Suprapubic skin (tissue), 4 donors: ENCODE measurements around the gene SPTBN5.
A peak's percentile ranks its signal among the peaks of the same experiment; 100 is the strongest.

Experiments
- CTCF ChIP-seq, 2 donors: fragments of 200-600 bp in 1 of 2; fragments of 450-650 bp in 1 of 2; sonication (generic) in 1 of 2; IDR thresholded peaks; one replicate each; pipeline ENCODE4 v1.5.1; 2016 to 2019; ENCODE audit warnings: antibody characterized with exemption in 2 of 2, mild to moderate bottlenecking in 1 of 2, moderate library complexity in 1 of 2
- EP300 ChIP-seq: sonication (generic); formaldehyde crosslinking; IDR thresholded peaks from one replicate; pipeline ENCODE4 v1.6.1; 2017; ENCODE audit warnings: antibody characterized with exemption
- POLR2A ChIP-seq, 2 donors: fragments of 450-650 bp; IDR thresholded peaks; one replicate each; pipeline ENCODE4 v1.6.1; 2017; ENCODE audit warnings: antibody characterized with exemption in 2 of 2, mild to moderate bottlenecking in 2 of 2, moderate library complexity in 2 of 2
- POLR2AphosphoS5 ChIP-seq, 3 donors: sonication (generic); formaldehyde crosslinking; IDR thresholded peaks; one replicate each; pipeline ENCODE4 v1.6.1; 2017; ENCODE audit warnings: antibody characterized with exemption in 3 of 3

- no peak for TF ChIP-seq POLR2A (IDR thresholded peaks at IDR 0.05)
- TF ChIP-seq POLR2AphosphoS5 (IDR thresholded peaks at IDR 0.05): no peak
- peak in 1 of 2 donors; percentile 12 for TF ChIP-seq CTCF (IDR thresholded peaks at IDR 0.05)
- TF ChIP-seq EP300: no peak
Observed at GRCh38 chr15:41930221-41930866, 36.5 kb upstream of the SPTBN5 start.
